Measurements from ENCODE around the gene ABCB1. TPM values are rescaled to one million over a fixed set of nuclear protein-coding genes. Genes with fewer than 3 reads are reported as not detected.
"Not testable (repeated sequence)": the region's sequence is repeated elsewhere in the genome, so short reads cannot be mapped to it uniquely, and the experiment has no call there.

ABCB1 gene
- total RNA-seq, 1 experiment from 2014 or later = 0.59 TPM

DNA sequence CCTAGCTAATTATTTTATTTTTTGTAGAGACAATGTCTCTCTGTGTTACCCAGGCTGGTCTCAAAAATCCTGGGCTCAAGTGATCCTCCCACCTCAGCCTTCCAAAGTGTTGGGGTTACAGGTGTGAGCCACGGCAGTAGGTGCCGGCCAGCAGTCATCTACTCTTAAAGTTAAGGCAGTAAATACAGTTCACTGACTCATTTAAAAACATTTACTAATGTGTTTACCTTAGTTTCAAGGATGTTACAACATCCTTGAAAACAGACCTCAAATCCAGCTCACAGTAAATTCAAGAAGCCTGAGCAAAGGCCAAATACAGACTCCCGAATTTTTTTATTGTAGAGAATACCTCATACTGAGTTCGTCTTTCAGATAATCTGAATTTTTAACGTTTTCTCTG, 95.6 kb downstream of the ABCB1 start:
- no peak for DNase-seq
- H3K27me3 ChIP-seq = no peaks in the 10 kb centered on the region
- no peak overlapping the region for H3K4me3 ChIP-seq
- no peaks in the 10 kb centered on the region for H3K9me3 ChIP-seq
- no peaks in the 10 kb centered on the region for H3K36me3 ChIP-seq

DNA sequence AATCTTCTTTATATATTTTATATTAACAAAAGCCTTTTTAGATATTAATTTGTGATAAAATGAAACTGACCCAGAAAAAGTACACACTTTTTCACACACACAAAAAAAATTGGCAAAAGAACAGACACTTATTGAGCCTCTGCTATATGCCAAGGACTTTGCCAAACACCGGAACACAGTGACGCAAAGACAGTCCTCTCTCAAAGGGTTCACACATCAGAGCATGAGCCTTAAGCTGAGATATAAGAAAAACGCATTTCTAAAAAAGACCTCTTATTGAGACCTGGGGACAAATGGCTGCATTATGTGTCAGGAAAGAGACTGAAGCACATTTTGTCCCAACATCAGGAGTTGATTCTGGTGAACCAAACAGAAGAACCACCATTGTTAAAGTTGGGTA, 101.2 kb downstream of the ABCB1 start:
- Histone ChIP-seq H3K36me3 (no peaks in the 10 kb centered on the region), H3K4me3 (no peak overlapping the region), H3K9me3 (no peaks in the 10 kb centered on the region), H3K27me3 (no peaks in the 10 kb centered on the region)
- DNase-seq = no peak

DNA sequence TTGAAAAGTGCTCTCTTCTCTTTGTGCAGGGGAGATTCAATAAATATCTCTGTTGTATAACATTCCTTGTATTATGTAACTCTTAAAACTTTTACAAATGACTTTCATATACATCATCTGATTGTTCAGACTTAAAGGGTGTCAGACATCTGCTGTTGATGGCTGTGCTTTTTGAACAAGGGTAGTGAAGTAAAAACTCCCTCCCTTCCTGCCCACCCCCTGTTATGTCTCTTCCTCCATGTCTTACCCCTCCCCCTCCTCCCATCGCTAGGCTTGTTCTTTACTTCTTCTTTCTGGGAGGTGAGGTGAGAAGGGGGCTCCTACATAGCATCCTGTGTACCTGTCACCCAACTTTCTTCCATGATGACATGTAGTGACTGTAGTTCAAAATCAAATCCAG, 101.8 kb downstream of the ABCB1 start:
- no peaks in the 10 kb centered on the region for H3K36me3 ChIP-seq
- H3K9me3 ChIP-seq = no peaks in the 10 kb centered on the region
- no peak overlapping the region for H3K4me3 ChIP-seq
- DNase-seq = no peak
- no peaks in the 10 kb centered on the region for H3K27me3 ChIP-seq

DNA sequence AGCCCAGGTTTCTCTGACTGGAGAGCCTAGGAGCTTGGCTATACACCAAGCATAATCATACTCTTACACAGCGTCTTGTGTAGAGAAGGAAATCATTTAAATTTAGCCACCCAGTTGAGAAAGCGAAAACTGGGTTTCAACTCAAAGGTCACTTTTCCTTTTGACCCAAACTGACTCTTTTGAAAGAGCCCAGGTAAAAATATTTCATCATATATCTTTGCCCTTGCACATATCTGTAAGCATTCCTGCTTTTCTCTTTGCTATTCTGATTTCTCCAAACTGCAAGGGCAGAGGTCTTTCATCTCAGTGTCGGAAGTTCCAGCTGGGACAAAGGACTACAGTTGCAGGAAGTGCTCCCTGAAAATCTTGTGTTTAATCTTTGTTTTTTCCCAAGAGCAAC, 103.2 kb downstream of the ABCB1 start:
- Histone ChIP-seq H3K4me3 (no peak overlapping the region), H3K9me3 (no peaks in the 10 kb centered on the region), H3K36me3 (no peaks in the 10 kb centered on the region), H3K27me3 (no peaks in the 10 kb centered on the region)
- DNase-seq = no peak

DNA sequence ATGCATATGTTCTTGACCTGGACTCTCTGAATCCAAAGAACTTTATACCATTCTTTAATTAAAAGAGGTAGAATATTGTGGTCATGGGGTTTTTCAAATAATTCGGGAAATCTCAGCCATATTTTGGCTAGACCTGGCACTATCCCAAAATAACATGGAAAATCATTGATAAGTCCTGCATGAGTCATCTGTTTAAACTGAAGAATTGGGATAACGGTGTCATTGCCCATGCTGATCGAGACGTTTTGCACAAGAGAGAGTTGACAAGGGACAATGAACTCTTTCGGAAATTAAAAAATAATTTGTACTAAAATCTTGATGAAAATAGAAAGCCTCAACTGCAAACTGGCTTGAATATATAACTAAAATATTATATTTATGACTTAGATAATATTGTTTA, 105.3 kb downstream of the ABCB1 start:
- no peak for DNase-seq

DNA sequence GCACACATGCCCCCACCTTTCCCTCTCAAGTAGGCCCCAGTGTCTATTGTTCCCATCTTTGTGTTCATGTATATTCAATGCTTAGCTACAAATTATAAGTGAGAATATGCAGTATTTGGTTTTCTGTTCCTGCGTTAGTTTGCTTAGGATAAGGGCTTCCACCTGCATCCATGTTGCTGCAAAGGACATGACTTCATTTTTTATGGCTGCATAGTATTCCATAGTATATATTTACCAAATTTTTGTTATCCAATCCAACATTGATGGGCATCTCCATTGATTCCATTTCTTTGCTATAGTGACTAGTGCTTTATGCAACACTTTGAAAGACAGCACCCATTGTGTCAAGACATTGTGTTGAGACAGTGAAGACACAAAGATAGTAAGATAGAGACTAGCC, 106.2 kb downstream of the ABCB1 start:
- no peaks in the 10 kb centered on the region for H3K36me3 ChIP-seq
- H3K4me3 ChIP-seq = no peak overlapping the region

More for the DNA sequence above, 105.3 kb downstream of the ABCB1 start:
- Histone ChIP-seq H3K27me3 (no peaks in the 10 kb centered on the region), H3K4me3 (no peak overlapping the region), H3K9me3 (no peaks in the 10 kb centered on the region), H3K36me3 (no peaks in the 10 kb centered on the region)

DNA sequence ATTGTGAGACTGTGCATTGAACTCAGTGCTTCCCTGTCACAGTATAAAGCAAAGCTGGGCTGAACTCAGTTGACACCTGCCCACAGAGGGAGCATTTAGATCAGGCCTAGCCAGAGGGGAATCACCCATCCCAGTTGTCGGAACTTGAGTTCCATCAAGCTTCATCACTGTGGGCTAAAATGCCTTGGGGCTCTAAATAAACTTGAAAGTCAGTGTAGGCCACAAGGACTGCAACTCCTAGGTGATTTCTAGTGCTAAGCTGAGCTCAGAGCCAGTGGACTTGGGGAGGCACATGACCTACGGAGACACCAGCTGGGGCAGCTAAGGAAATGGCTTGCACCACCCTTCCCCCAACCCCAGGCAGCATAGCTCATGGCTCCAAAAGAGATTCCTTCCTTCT, 117.6 kb downstream of the ABCB1 start:
- Histone ChIP-seq H3K27me3 (no peaks in the 10 kb centered on the region), H3K4me3 (no peak overlapping the region), H3K36me3 (no peaks in the 10 kb centered on the region), H3K9me3 (no peaks in the 10 kb centered on the region)
- no peak for DNase-seq

More for the DNA sequence above, 106.2 kb downstream of the ABCB1 start:
- no peak for DNase-seq
- Histone ChIP-seq H3K27me3 (no peaks in the 10 kb centered on the region), H3K9me3 (no peaks in the 10 kb centered on the region)

DNA sequence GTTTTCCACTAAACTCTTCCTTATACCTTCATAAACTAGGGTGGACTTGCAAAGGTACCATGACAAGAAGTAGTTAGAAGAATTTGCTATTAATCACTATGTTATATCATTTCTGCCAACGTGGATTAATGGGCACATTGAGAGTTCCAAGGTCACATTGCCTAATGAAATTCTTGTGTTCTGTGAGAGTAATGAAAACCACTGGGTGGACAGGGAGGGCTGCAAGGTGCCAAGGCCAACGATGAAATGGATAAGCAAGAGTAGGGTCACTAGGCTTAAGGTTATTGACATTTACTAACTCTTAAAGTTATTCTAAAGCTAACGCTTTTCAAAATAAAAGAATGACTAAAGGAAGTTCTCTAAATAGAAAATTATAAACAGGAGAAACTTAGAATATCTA, 118.6 kb downstream of the ABCB1 start:
- Histone ChIP-seq H3K27me3 (no peaks in the 10 kb centered on the region), H3K4me3 (no peak overlapping the region), H3K9me3 (no peaks in the 10 kb centered on the region), H3K36me3 (no peaks in the 10 kb centered on the region)
- DNase-seq = no peak

DNA sequence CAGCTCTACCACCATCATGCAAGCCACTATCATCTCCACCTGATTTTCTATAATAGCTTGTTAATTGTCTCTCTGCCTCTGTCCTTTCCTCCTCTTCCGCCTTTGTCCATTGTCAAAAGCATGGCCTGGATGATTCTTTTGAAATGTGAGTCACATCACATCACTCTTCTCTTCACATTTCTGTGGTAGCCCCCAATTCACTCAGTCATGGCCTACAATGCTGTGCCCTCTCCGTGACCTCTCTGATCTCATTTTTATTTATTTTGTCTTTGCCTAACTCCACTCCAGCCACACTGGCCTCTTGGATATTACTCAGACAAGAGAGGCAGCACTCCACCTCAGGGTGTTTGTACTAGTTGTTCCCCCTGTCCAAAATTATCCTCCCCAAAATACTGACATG, 120.3 kb downstream of the ABCB1 start:
- DNase-seq = no peak
- H3K36me3 ChIP-seq = no peaks in the 10 kb centered on the region
- H3K9me3 ChIP-seq = no peaks in the 10 kb centered on the region
- H3K27me3 ChIP-seq = no peaks in the 10 kb centered on the region
- no peak overlapping the region for H3K4me3 ChIP-seq

DNA sequence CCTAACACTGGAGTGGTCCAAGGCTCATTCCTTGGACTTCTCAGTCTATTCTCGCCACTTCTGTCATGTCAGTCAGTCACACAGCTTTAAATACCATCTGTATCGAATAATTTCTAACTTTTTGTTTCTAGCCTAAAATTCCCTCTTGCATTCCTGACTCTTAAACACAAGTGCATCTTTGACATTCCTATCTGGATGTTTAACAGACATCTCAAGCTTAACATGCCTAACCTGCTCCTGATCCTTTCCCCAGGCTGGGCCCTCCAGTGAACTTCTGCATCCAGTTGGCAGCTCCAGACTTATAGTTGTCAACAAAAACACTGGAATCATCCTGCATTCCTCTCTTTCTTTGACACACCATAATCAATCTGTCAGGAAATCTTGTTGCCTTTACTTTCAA, 120.7 kb downstream of the ABCB1 start:
- no peak for DNase-seq
- Histone ChIP-seq H3K9me3 (no peaks in the 10 kb centered on the region), H3K4me3 (no peak overlapping the region), H3K27me3 (no peaks in the 10 kb centered on the region), H3K36me3 (no peaks in the 10 kb centered on the region)

DNA sequence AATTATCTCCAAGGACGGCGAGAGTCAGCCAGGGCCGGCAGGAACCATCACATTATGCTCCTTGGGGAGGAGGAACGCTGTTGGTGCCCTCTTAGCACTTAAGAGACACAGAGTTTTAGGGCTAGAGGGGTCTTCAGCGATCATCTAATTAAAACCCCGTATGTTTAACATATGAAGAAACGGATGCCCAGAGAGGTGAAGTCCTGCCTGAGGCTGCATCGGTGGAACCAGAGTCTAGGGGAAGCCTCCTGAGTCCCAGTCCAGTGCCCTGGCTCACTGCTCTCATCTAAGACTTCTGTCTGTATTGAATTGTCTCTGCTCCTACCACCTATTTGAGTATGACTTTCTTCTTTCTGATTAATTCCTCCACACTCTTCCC, 124.5 kb downstream of the ABCB1 start:
- H3K27me3 ChIP-seq = no peaks in the 10 kb centered on the region
- no peak for DNase-seq
- H3K4me3 ChIP-seq = no peak overlapping the region

DNA sequence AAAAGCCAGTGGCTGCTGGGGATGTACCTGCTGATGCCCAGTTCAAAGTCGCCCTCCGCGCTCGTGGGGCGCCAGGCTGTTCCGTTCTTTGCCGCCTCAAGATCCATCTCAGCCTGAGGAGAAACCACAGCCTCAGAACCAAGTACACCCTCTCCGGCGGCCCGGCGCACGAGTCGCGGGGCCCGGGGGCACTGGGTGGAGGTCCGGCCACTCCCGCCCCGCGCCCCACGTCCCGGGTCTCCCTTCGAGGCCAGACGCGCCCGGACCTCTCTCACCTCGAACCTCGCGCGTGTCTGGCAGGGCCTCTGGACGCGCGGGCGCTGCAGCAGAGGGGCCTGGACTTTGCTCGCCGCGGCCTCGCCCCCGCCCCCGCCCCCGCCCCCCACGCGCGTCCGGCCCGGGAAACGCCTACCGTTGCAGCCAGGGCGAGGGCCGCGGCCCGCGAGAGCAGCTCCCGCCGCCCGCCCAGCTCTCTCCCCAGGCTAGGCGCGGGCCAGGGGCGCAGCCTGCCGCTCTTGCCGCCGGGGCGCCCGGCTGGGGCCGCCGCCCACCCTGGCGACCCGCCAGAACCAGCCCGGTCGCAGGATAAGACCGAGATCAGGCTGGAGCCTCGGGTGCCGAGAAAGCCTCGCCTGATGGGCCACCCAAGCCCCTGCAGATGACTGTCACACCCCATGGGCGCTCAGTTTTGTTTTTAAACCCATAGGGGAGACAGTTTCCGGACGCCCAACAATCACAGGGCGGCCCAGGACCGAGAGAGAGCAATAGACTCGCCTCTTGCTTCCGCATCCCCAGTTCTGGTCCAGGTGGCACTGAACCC, 125.1 kb downstream of the ABCB1 start, which contains the start of gene ABCB4:
Gene ABCB4 (minus strand): TSS at position 322 of the 820 bp plus-strand sequence. CDS start 215 bp downstream, at position 107.
- H3K27me3 ChIP-seq = no peaks in the 10 kb centered on the region
- H3K36me3 ChIP-seq = no peaks in the 10 kb centered on the region
- peak; percentile 43 for DNase-seq
- H3K9me3 ChIP-seq = no peaks in the 10 kb centered on the region
- peak within 1 kb of the TSS; percentile 46 for H3K4me3 ChIP-seq

More for the DNA sequence above, 124.5 kb downstream of the ABCB1 start:
- Histone ChIP-seq H3K9me3 (no peaks in the 10 kb centered on the region), H3K36me3 (no peaks in the 10 kb centered on the region)

DNA sequence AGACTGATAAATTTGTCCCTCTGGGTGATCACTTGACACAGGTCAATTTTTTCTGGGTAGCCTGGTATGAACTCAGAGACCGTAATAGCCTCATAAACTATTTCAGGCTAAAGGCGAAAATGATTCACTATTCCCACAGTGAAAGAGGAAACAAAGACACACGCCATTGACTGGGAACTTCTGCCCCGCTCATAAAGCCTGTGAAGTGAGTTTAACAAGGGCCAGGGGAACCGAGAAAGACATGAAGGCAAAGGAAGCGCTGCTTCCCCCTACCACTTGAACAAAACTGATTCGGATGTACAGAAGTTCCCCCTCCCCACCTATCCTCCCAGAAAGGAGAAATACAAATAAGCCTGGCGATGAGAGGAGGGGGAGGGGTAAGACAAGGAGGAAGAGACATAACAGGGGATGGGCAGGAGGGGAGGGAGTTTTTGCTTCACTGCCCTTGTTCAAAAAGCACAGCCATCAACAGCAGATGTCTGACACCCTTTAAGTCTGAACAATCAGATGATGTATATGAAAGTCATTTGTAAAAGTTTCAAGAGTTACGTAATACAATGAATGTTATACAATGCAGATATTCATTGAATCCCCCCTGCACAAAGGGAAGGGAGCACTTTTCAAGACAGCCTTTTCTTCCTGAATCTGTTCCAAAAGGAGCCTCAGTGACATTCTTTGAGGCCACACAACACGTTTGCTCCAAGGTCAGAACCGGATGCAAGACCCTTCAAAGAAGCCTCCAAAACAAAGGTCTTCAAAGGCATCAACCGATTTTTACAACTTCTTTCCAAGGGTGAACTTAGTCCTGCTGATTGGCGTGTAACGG, 125.9 kb downstream of the ABCB1 start:
- DNase-seq = no peak
- H3K36me3 ChIP-seq = no peaks in the 10 kb centered on the region
- peak overlapping the region; percentile 46 for H3K4me3 ChIP-seq
- no peaks in the 10 kb centered on the region for H3K27me3 ChIP-seq
- no peaks in the 10 kb centered on the region for H3K9me3 ChIP-seq

DNA sequence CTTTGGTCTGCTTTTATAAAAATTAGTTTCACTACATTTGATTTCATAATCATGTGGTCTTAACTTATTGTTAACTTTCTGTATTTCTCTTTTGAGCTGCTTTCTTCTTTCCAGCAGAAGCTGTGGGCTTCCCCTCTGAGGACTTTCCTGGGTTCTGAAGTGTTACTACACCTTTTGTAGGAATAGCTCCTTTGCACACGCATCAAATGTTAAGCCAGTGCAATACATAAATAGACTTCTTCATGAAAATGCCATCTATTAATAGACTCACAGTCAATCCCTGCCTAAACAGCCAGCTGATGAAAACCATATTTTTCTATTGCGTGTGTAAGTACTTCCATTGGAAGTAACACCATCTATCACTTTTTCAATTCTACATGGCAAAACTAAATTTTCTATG, 126.7 kb downstream of the ABCB1 start:
- Histone ChIP-seq H3K36me3 (no peaks in the 10 kb centered on the region), H3K9me3 (no peaks in the 10 kb centered on the region), H3K4me3 (no peak overlapping the region), H3K27me3 (no peaks in the 10 kb centered on the region)
- DNase-seq = no peak

DNA sequence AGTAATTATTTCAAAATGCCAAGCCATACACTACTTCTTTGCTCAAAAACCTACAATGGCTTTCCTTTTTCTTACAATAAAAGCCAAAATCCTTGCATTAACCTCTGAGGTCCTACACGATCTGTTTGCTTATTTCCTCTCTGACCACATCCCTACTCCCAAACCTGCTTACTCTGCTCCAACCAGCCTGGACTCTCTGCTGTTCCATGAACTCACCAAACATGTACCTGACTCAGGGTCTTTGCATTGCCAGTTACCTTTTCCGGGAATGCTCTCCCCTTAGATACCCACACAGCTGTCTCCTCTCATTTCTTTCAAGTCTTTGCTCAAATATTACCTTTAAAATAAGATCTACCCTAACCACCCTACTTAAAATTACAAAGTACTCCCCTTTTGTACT, 127.5 kb downstream of the ABCB1 start:
- Histone ChIP-seq H3K36me3 (no peaks in the 10 kb centered on the region), H3K9me3 (no peaks in the 10 kb centered on the region), H3K27me3 (no peaks in the 10 kb centered on the region), H3K4me3 (no peak overlapping the region)
- no peak for DNase-seq

DNA sequence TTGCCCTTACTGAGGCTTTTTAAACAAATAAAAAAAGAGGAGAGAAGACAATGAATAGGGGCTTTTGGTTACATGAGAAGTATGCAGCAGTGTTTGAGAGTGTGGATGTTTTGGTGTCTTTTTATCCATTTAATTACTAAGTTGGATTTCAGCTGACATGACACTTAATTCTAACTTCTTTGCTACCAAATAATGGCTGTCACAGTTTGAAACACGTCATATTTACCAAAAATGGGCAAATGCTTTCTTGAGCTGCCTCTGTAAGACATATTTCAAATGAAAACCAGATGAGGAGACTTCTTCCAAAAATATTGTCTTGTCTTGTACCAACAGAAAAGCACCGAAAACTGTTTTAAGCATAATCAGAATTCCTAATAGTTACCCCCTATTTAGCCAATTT, 129.2 kb downstream of the ABCB1 start:
- H3K27me3 ChIP-seq = no peaks in the 10 kb centered on the region
- H3K9me3 ChIP-seq = no peaks in the 10 kb centered on the region
- H3K36me3 ChIP-seq = no peaks in the 10 kb centered on the region
- DNase-seq = no peak
- H3K4me3 ChIP-seq = no peak overlapping the region

DNA sequence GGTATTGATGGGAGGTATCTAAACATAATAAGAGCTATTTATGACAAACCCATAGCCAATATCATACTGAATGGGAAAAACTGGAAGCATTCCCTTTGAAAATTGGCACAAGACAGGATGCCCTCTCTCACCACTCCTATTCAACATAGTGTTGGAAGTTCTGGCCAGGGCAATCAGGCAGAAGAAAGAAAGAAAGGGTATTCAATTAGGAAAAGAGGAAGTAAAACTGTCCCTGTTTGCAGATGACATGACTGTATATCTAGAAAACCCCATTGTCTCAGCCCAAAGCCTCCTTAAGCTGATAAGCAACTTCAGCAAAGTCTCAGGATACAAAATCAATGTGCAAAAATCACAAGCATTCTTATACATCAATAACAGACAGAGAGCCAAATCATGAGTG, 131.5 kb downstream of the ABCB1 start:
- not testable (repeated sequence) for H3K9me3 ChIP-seq, DNase-seq, H3K36me3 ChIP-seq, H3K4me3 ChIP-seq, H3K27me3 ChIP-seq

DNA sequence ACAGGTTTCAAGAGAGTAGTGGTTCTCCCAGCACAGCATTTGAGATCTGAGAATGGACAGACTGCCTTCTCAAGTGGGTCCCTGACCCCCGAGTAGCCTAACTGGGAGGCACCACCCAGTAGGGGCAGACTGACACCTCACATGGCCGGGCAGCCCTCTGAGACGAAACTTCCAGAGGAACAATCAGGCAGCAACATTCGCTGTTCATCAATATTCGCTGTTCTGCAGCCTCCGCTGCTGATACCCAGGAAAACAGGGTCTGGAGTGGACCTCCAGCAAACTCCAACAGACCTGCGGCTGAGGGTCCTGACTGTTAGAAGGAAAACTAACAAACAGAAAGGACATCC, 135.2 kb downstream of the ABCB1 start:
- not testable (repeated sequence) for H3K36me3 ChIP-seq, H3K4me3 ChIP-seq, DNase-seq, H3K27me3 ChIP-seq, H3K9me3 ChIP-seq

Data from MG63 (cell line).